Measurements from ENCODE around the gene CBLB. TPM values are rescaled to one million over a fixed set of nuclear protein-coding genes. Genes with fewer than 3 reads are reported as not detected.

The CBLB gene
- total RNA-seq, 2 experiments from 2014 or later: 104 to 113 TPM

DNA sequence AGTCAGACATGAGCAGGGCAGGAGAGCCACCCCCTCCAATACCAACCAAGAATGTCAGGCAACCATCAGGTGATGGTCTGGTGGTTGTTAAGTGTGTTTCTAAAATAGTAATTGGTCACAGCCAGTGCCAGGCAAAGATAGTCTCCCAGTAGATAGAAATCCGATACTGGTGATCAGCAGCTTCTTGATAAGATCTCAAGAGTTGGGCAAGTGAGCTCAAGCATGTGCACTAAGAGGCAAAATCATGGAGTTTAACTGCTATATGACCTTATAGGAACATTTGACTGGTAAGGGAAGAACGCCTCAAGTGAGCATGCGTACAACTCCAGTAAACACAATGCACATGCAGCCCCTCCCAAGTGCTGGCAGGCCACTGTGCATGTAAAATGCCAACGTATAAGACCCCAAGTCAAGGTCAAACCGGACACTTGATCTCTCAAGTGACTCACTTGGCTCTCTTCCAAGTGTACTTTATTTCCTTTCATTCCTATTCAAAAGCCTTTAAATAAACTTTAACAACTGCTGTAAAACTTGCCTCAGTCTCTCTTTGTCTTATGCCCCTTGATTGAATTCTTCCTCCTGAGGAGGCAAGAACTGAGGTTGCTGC, 36.0 kb upstream of the CBLB start:
- Mint-ChIP-seq H3K4me3 (no peak overlapping the region), H3K27me3 (no peaks in the 10 kb centered on the region), H3K36me3 (ENCODE audit: low read depth) (no peaks in the 10 kb centered on the region), H3K27ac (no peak overlapping the region), H3K4me1 (ENCODE audit: low read depth) (peaks cover 11% of the 10 kb centered on the region), H3K9me3 (peaks cover 6% of the 10 kb centered on the region)
- ChIA-PET POLR2A (no interaction called here), CTCF (no interaction called here)
- DNase-seq (no peak), ATAC-seq (no peak)
- TF ChIP-seq, protein P1, sequence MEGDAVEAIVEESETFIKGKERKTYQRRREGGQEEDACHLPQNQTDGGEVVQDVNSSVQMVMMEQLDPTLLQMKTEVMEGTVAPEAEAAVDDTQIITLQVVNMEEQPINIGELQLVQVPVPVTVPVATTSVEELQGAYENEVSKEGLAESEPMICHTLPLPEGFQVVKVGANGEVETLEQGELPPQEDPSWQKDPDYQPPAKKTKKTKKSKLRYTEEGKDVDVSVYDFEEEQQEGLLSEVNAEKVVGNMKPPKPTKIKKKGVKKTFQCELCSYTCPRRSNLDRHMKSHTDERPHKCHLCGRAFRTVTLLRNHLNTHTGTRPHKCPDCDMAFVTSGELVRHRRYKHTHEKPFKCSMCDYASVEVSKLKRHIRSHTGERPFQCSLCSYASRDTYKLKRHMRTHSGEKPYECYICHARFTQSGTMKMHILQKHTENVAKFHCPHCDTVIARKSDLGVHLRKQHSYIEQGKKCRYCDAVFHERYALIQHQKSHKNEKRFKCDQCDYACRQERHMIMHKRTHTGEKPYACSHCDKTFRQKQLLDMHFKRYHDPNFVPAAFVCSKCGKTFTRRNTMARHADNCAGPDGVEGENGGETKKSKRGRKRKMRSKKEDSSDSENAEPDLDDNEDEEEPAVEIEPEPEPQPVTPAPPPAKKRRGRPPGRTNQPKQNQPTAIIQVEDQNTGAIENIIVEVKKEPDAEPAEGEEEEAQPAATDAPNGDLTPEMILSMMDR (IDR thresholded peaks at IDR 0.05): no peak
- intact Hi-C loops (cut with micrococcal nuclease): no loop called here

DNA sequence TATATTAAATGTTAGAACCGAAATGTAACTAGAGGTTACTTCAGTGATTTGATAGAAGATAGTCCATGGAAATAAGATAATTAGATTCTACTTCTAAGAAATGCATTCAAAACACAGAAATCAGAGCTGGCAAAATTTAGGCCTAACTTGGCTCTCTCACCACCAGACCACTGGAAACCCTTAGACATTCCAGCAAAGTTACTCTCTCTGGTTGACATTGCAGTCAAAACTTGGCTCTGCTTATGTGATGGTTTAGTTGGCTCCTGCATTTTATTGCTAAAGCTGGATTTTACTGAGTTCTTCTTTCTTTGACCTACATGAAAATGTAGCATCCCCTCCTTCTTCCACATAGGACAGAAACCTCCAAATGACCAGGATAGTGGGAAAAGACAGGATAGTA, 35.4 kb upstream of the CBLB start:
- ATAC-seq: no peak
- H3K9me3 Mint-ChIP-seq: peaks cover 1% of the 10 kb centered on the region
- TF ChIP-seq, protein P1 (IDR thresholded peaks at IDR 0.05): no peak
- H3K36me3 Mint-ChIP-seq (ENCODE audit: low read depth): no peaks in the 10 kb centered on the region
- peaks cover 11% of the 10 kb centered on the region for H3K4me1 Mint-ChIP-seq (ENCODE audit: low read depth)
- ChIA-PET CTCF (no interaction called here), POLR2A (no interaction called here)
- no peaks in the 10 kb centered on the region for H3K27me3 Mint-ChIP-seq
- DNase-seq: no peak
- intact Hi-C loops (cut with micrococcal nuclease): no loop called here
- H3K27ac Mint-ChIP-seq: no peak overlapping the region
- H3K4me3 Mint-ChIP-seq: no peak overlapping the region

DNA sequence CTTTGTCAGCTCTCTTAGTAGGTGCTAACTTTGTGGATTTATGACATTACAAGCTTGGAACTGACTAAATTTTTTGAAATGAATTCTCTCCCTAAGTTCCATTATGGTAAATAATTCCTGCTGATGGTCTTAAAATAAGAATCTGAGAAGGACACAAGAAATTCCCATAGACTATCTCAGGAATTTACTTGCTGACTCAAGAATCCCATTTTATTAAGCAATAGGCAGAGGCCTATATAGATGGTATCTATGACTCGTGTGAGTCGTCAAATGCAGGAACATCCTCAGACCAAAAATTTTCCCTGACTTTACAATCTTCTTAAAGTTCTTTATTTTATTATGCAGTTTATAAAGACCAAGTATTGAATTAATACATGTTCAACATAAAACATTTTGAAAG, 30.7 kb upstream of the CBLB start:
- no peak overlapping the region for H3K27ac Mint-ChIP-seq
- TF ChIP-seq, protein P1 (IDR thresholded peaks at IDR 0.05): no peak
- H3K9me3 Mint-ChIP-seq: no peaks in the 10 kb centered on the region
- intact Hi-C loops (cut with micrococcal nuclease): no loop called here
- CTCF ChIA-PET: no interaction called here
- DNase-seq (no peak), ATAC-seq (no peak)
- POLR2A ChIA-PET: no interaction called here
- H3K4me3 Mint-ChIP-seq: no peak overlapping the region
- H3K27me3 Mint-ChIP-seq: no peaks in the 10 kb centered on the region
- H3K36me3 Mint-ChIP-seq (ENCODE audit: low read depth): no peaks in the 10 kb centered on the region
- H3K4me1 Mint-ChIP-seq (ENCODE audit: low read depth): no peaks in the 10 kb centered on the region

DNA sequence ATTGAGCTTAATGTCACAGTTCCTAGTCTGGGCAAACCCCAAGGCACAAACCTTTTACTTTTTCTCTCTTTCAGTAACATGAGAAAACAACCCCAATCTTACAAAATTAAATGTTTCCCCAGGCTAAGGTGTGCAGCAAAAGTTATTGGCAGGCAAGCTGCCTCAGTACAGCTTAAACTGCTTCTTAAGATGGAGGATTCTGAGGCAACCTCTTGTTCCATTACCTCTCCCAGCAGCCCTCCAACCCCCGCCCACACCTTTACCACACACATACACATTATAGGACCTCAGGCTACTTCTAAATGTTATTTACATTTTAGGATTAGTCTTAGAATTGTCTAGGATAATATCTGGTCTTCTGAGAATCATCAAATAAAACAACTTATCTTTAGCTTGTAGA, 22.3 kb upstream of the CBLB start:
- ChIA-PET CTCF (no interaction called here), POLR2A (interaction anchor here (0.7 kb wide), 1 partner anchor 22 kb away, joined by 4 read pairs; the partner anchor contains the start of gene CBLB)
- no peaks in the 10 kb centered on the region for H3K36me3 Mint-ChIP-seq (ENCODE audit: low read depth)
- DNase-seq (peak; percentile 37), ATAC-seq (peak; percentile 65)
- TF ChIP-seq, protein P1 (IDR thresholded peaks at IDR 0.05): no peak
- H3K9me3 Mint-ChIP-seq: no peaks in the 10 kb centered on the region
- no peak overlapping the region for H3K4me3 Mint-ChIP-seq
- H3K4me1 Mint-ChIP-seq (ENCODE audit: low read depth): peaks cover 11% of the 10 kb centered on the region
- H3K27me3 Mint-ChIP-seq: no peaks in the 10 kb centered on the region
- peak overlapping the region; percentile 77 for H3K27ac Mint-ChIP-seq
- intact Hi-C loops (cut with micrococcal nuclease): no loop called here

DNA sequence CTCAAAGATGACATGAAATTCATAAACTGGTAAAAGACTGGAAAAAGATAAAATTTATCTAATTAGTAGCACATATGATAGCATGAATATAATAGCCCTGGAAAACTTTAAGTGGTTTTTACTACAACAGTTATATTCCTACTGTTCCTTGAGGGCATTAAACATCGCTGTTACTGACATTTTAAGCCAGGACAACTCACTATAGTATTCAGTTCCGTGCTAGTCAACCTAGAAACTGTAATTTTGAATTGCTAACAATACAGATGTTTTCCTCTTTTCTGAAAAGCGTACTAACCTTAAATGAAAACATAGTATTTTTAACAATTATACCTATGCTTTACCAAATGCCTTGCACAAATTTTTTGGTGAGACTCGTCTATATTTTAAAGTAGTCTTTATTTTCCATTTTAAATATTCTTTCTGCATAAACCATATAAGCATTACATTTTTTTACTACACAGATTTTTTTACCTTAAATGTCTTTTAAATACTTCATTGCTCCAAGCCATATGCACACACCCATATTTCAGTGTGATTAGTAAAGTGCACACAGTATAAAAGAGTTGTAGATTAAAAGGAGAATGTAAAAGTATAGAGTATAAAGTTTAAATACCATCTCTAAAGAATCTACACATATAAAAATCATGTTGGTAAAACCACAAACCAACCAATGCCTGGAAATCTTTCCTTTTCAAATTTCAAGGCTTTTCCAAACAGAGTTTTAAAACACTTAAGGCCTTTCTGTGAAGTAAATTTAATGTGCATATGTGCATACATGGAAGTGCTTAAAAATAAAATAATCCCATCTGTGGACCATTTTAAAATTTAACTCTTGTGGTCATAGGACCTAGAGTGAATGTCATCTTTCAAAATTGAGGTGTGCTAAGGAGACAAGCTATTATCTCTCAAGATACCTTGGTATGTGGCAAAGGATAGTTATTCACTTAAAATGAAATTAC, 20.1 kb upstream of the CBLB start:
- Mint-ChIP-seq H3K36me3 (ENCODE audit: low read depth) (no peaks in the 10 kb centered on the region), H3K9me3 (no peaks in the 10 kb centered on the region), H3K4me1 (ENCODE audit: low read depth) (peaks cover 12% of the 10 kb centered on the region), H3K27me3 (no peaks in the 10 kb centered on the region), H3K27ac (no peak overlapping the region), H3K4me3 (no peak overlapping the region)
- POLR2A ChIA-PET: no interaction called here
- CTCF ChIA-PET: no interaction called here
- intact Hi-C loops (cut with micrococcal nuclease): no loop called here
- ATAC-seq (no peak), DNase-seq (no peak)
- TF ChIP-seq, protein P1 (IDR thresholded peaks at IDR 0.05): no peak

Data from activated CD8-positive, alpha-beta T cell treated with anti-CD3 and anti-CD28 coated beads for 36 hours (primary cell).